Stimulated activated CD4-positive, alpha-beta T cell treated with anti-CD3 and anti-CD28 coated beads, TNF-alpha, amount 100 ng/mL, for 4 hours (primary cell): ENCODE measurements around the gene DYSF.

ENCODE experiments used
- DNase-seq, 3 experiments: peaks; one replicate each; pipeline ENCODE4 v3.0.0-alpha.2; 2020; ENCODE audit warnings: low read depth in 3 of 3

DYSF gene

DNA sequence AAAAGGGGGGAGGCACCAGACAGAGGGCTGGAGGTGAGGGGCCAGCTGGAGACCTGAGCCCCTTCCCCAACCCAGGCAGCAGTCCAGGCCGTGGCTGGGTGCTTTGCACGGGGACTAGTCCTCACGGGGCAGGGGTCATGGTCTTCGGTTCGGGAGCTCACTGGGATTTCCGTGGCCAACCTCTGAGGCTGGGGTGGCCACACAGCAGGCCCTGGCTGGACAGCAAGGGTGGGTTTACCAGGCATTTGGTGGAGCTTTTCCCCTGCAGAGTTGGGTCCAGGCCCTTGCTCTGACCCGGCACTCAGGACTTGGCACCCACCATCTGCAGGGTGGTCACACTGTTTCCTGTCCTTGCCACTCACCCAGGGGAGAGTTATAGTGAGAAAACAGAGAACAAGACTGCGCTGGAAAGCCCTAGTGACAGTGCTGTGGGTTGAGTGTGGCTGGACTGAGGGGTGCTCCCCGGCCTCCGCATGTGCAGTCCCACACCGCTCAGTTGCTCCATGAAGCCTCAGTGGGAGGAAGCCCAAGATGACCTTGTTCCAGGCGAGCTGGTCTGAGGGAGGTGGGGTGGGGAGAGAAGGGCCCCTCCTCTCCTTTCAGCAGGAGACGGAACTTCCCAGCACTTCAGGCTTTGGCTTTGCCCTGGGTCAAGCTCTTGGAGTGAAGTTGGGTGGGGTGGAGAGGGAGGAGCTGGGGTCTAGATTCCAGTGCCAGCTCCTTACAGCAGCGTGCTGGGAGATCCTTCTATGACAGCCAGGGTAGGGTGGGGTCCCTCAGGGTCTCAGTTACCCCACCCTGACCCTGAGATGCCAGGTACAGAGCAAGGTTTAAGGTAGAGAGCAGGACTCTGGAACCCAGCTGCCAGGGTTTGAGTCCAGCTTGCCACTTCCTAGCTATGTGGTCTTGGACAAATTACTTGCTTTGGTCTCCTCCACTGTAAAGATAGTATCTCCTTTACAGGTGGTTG is 219.8 kb downstream of the DYSF start:
- DNase-seq: no peak

DNA sequence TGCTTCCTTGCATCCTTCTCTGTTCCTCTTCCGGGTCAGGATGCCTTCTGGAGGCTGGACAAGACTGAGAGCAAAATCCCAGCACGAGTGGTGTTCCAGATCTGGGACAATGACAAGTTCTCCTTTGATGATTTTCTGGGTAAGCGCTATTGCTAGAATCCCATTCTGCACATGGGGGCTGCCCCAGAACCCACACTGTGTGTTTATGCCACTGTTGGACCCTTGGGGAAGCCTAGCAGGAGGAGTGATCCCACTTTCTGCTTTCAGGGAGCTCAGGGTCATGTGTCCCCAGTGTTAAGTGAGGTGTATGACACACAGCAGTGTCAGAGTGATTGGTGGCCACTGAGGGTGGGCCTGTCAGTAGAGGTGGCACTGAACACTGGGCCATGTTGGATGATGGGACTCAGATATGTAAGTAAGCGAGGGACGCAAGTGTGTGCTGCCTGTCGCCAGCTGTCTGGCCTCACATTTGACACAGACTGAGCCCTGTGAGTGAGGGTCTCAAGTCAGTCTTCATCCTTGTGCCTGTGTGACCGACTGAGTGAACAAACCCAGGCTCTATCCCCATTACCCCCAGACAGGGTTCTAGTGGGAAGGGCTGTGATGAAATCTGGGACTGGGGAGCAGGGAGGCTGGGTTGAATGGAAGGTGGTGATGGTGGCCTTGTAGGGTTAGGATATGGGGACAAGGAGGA is 220.9 kb downstream of the DYSF start:
- no peak for DNase-seq

DNA sequence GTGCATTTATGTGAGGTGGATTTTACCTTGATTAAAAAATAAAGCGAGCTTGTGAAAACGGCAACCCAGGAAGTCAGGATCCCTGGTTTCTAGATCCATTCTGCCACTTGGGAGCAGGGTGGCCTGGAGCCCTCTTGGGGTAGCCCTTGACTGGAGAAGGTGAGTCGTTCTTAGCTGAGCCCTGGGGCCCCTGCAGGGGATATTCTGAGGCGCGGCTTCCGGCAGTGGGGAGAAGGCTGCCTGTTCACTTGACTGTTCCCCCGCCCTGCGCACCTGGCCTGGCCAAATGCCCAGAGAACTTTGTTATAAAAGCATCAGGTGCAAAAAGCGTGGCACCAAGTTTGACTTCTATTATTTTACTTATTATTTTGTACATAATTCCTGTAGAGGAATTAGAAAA is 221.9 kb downstream of the DYSF start:
- DNase-seq: no peak

GRCh38 chr2:71678874-71679273 is 225.5 kb downstream of the DYSF start:
- DNase-seq: no peak

- DNase-seq: no peak
Observed at GRCh38 chr2:71679491-71679890, 226.1 kb downstream of the DYSF start.

DNA sequence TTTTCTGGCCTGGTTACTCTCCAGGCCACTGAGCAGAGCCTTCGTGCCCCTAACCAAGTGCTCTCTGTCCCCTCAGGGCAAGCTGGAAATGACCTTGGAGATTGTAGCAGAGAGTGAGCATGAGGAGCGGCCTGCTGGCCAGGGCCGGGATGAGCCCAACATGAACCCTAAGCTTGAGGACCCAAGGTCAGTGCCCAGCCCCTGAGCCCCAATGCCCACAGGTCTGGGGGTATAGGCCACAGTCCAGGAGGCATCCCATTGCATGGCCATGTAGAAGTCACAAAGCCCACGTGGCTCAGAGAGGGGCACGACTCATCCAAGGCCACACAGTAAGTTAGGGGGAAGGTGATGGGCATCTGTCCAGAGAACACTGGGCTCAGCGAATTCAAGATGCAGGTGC is 227.6 kb downstream of the DYSF start:
- no peak for DNase-seq

- DNase-seq: no peak
Observed at GRCh38 chr2:71681626-71682025, 228.3 kb downstream of the DYSF start.

GRCh38 chr2:71682341-71682740 is 229.0 kb downstream of the DYSF start:
- DNase-seq: no peak

GRCh38 chr2:71683070-71683469 is 229.7 kb downstream of the DYSF start:
- DNase-seq: no peak

DNA sequence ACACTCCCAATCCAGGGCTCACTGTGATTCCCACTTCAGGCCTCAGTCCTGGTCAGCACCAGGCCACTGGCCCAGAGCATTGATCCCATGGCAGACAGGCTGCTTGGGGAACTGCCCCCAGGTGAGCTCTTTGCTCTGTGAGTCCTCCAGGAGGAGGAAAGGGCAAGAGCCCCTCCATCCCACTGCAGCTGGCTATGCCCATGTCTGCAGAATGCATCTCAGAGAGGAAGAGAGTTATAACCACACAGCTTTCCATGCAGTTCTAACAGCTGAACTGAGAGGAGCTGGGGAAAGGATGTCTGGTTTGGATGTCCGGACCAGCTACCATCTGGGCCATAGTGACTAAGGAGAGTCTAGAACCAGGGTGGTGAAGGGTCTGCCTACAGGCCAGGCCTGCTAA is 230.3 kb downstream of the DYSF start:
- no peak for DNase-seq

- DNase-seq: no peak
Observed at GRCh38 chr2:71684226-71685072, 231.1 kb downstream of the DYSF start.

DNA sequence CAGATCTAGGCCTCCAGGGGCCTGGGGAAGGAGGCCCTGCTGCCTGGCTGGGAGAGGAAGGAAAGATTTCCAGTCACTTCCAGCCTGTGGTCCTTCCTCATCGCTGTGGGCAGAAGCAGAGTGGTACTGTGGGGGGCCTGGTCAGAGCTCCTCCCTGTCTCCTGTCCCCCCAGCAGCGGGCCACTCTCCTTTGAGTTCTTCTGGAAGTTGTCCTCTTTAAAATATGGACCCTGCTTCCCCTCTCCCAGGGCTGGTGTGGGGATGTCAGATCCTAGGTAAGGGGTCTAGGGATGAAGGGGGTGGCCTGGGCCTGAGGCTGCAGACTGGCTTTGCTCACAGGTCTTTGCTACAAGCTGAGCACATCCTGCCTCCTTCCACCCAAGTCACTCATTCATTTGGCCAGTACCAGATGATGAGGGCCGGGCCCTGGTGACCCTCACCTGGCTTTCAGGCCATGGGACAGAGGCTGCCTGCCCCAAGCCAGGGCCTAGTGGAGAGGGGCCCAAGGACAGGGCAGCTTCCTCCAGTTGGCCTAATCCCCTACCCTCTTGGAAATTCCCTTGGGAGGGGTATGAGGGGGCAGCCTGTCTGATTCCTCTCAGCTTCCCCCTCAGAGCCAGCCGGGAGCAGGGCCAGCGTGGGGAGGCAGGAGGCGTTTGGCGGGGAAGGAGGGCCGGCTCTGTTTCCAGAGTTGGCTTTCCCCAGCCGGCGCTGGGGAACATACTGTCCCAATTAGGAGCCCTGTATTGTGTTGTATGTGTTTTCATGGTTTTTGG is 231.9 kb downstream of the DYSF start:
- no peak for DNase-seq

- no peak for DNase-seq
Observed at GRCh38 chr2:71685941-71686611, 232.7 kb downstream of the DYSF start.

DNA sequence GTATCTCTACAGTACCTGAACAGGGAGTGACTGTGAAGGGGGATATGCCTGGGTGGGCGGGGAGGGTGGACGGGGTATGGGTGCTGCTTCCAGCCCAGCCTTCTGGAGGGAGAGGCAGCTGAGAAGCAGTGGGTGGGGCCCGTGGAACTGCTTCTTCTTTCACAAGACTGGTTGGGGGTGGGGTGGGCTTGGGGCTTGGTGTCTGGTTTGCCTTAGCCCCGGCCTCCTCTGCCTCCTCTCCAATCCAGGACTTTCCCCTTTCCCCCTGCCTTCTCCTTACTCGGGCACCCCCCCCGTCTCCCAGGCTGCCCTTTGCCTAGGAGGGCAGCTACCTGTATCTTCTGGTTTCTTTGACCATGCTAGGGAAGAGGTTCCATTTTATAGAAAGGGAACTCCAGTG is 233.4 kb downstream of the DYSF start:
- no peak for DNase-seq

DNA sequence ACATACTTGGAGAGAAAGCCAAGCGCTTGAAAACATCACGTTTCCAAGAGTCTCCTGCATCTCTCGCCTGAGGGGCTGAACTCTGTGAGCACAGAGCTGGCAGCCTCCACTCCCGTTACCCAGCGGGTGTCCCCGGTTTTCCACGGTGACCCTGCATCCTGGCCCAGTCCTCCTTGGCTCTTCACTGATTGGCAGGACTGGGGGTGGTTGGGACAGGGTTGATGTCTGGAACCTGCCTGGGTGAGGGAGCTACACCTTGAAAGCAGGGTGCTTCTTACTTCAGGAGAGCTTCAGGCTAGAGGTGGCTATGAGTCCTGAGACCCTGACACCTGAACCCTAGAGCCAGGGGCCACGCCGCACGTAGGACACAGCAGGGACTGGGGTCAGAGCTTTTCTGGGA is 234.1 kb downstream of the DYSF start:
- DNase-seq: no peak

- DNase-seq: no peak
Observed at GRCh38 chr2:71688530-71688929, 235.2 kb downstream of the DYSF start.

DNA sequence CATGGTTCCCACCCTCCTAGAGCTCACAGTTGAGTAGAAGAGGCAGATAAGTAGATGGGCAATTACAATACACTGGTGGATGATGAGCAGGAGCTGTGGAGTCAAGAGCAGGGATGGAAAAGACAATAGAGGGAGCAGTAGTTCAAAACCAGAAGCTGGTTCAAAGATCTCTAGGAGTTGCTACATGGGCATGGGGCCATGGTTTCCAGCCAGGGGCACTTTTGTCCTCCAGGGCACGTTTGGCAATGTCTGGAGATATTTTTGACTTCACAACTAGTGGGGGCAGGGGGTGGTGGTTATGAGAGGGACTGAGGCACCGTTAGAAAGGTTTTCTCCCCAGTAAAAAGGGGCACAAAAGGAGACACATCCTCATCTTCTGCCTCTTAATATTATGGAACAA is 236.0 kb downstream of the DYSF start:
- DNase-seq: no peak

- no peak for DNase-seq
Observed at GRCh38 chr2:71689968-71690834, 236.8 kb downstream of the DYSF start.

DNA sequence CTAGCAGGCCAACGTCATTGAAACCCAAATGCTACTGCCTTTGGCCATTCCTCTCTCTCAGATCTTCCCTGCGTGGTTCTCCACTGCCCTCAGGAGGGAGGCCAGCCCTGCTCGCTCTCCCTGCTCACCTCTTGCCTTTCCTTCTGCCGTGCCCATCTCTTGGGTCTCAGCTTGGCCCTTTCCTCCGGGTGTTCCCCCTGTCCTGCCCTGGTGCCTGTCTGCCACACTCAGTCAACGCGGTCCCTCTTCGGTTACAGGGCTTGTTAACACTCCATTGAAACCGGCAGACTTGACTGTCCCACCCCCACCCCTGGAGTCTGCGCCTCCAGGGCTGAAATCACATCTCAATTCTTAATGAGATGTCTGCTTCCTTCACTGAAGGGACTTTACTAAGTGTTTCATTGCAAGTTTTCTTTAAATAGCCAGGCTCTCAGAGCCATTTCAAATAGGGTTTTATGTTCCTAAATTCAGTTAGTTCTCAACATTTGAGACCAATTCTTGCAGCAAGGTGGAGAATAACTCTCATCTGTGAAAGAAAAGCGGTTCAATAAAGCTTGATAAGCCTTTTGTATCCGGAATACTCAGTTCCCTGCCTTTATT is 237.6 kb downstream of the DYSF start:
- DNase-seq: no peak
